Measurements from ENCODE around the gene KASH5.

- TF ChIP-seq POLR2A (IDR thresholded peaks at IDR 0.05) (no peak), CTCF (IDR thresholded peaks at IDR 0.05) (no peak)
Observed at GRCh38 chr19:49357186-49357585, 30.9 kb upstream of the KASH5 start.

Measured in testis (tissue), 2 donors.